HepG2 (cell line): ENCODE results near the gene HLA-DPA1. TPM values are rescaled to one million over a fixed set of nuclear protein-coding genes. Genes with fewer than 3 reads are reported as not detected.

Source experiments
- ATAC-seq: fragments of 200-7000 bp; cut with Tn5 transposase; 3 replicates; pipeline ENCODE4 v1.9.1; 2020; ENCODE audit warnings: mild to moderate bottlenecking, moderate library complexity
- BruUV-seq: library from RNA; stranded (reverse); fragments of 400-500 nt; replicated peaks from 2 replicates; lab custom pipeline; 2021; lab: Mats Ljungman, UMichigan
- CTCF ChIA-PET: fragments of 300-600 bp; formaldehyde crosslinking; extraction: SDS; loops from one replicate; lab custom pipeline; 2021; ENCODE audit warnings: low total read pairs, inconsistent platforms, low intra/inter-chr PET ratio; lab: Yijun Ruan, JAX
- POLR2A ChIA-PET: fragments of 350-600 bp; sonication (Branson Sonifier 250); formaldehyde crosslinking; loops from one replicate; lab custom pipeline; 2020; ENCODE audit warnings: antibody characterized with exemption, inconsistent platforms; lab: Yijun Ruan, JAX
- DNase-seq: peaks from one replicate; pipeline ENCODE4 v3.0.0-alpha.2; 2015; ENCODE audit warnings: low spot score
- FAIRE-seq: peaks from 3 replicates; lab custom pipeline; 2011; peaks lifted over from hg19 to GRCh38; lab: Jason Lieb, UNC
- H2AFZ ChIP-seq: one replicate; pipeline ENCODE4 v1.6.1; 2011; ENCODE audit warnings: low read length, inconsistent platforms
- H3K27ac ChIP-seq: fragments of 300-600 bp; 3 replicates; pipeline ENCODE4 v1.8.0; 2011; ENCODE audit warnings: mixed run types, mild to moderate bottlenecking, mixed read lengths, low read length, inconsistent platforms; ENCODE audit not compliant: insufficient read depth; ENCODE audit errors: extremely low read length
- H3K27me3 ChIP-seq, 2 experiments: fragments of 200-600 bp in 1 of 2; 2 replicates in 1 of 2; 3 replicates in 1 of 2; pipeline versions ENCODE4 v1.6.0 to v1.8.0; 2011; ENCODE audit warnings: low read length in 2 of 2, mild to moderate bottlenecking in 2 of 2, moderate library complexity in 2 of 2, inconsistent platforms in 1 of 2; ENCODE audit not compliant: insufficient read depth in 2 of 2, control insufficient read depth in 1 of 2
- H3K36me3 ChIP-seq, 2 experiments: fragments of 200-600 bp in 1 of 2; replicated peaks in 1 of 2; 2 replicates in 1 of 2; 3 replicates in 1 of 2; pipeline versions ENCODE4 v1.5.1 to v1.8.0; 2011; ENCODE audit warnings: low read length in 2 of 2, inconsistent platforms in 1 of 2; ENCODE audit not compliant: insufficient read depth in 2 of 2, control insufficient read depth in 1 of 2
- H3K4me1 ChIP-seq: 2 replicates; pipeline ENCODE4 v1.5.1; 2012; ENCODE audit warnings: low read length, inconsistent platforms; ENCODE audit not compliant: insufficient read depth
- H3K4me2 ChIP-seq: 2 replicates; pipeline ENCODE4 v1.6.0; 2011; ENCODE audit warnings: low read depth, low read length, inconsistent platforms
- H3K4me3 ChIP-seq, 3 experiments: fragments of 200-600 bp in 1 of 3; sonication (generic), shearing (Covaris generic) in 1 of 3; replicated peaks in 1 of 3; 2 replicates each; pipeline ENCODE4 v1.5.1; 2011 to 2016; ENCODE audit warnings: low read length in 3 of 3, inconsistent platforms in 2 of 3, low read depth in 2 of 3, mild to moderate bottlenecking in 2 of 3, control low read depth in 1 of 3, mixed read lengths in 1 of 3; ENCODE audit not compliant: insufficient read depth in 1 of 3
- H3K79me2 ChIP-seq: one replicate; pipeline ENCODE4 v1.6.1; 2011; ENCODE audit warnings: low read length, inconsistent platforms; ENCODE audit not compliant: insufficient read depth
- H3K9ac ChIP-seq: 2 replicates; pipeline ENCODE4 v1.6.0; 2011; ENCODE audit warnings: mild to moderate bottlenecking, low read depth, low read length, inconsistent platforms; ENCODE audit not compliant: insufficient read depth
- H3K9me3 ChIP-seq: 2 replicates; pipeline ENCODE4 v1.5.1; 2012; ENCODE audit warnings: mild to moderate bottlenecking, low read length
- H4K20me1 ChIP-seq: 2 replicates; pipeline ENCODE4 v1.6.0; 2011; ENCODE audit warnings: inconsistent platforms, mild to moderate bottlenecking, low read length, moderate library complexity; ENCODE audit not compliant: insufficient read depth
- DNMT3B ChIP-seq: conservative IDR thresholded peaks from 2 replicates; pipeline ENCODE4 v1.6.1; 2016; ENCODE audit warnings: missing biosample characterization, control low read depth
- E2F5 ChIP-seq: sonication (generic); formaldehyde crosslinking; conservative IDR thresholded peaks from 2 replicates; pipeline ENCODE4 v1.4.0; 2020; ENCODE audit warnings: missing genetic modification reagents
- FOXK1 ChIP-seq: sonication (generic); formaldehyde crosslinking; IDR thresholded peaks from 2 replicates; pipeline ENCODE4 v1.4.0; 2020; ENCODE audit warnings: low read depth, missing genetic modification reagents, borderline replicate concordance
- MXD3 ChIP-seq: IDR thresholded peaks from 2 replicates; pipeline ENCODE4 v1.6.1; 2016; ENCODE audit warnings: mild to moderate bottlenecking, missing biosample characterization, missing genetic modification reagents
- NR0B2 ChIP-seq: sonication (generic); formaldehyde crosslinking; IDR thresholded peaks from 2 replicates; pipeline ENCODE4 v1.4.0; 2020; ENCODE audit warnings: mild to moderate bottlenecking, missing genetic modification reagents
- THYN1 ChIP-seq: sonication (generic); formaldehyde crosslinking; IDR thresholded peaks from 2 replicates; pipeline ENCODE4 v1.8.1; 2023; ENCODE audit warnings: low read depth, mild to moderate bottlenecking, moderate library complexity, missing genetic modification reagents, borderline replicate concordance
- TRIM24 ChIP-seq: sonication (generic); formaldehyde crosslinking; IDR thresholded peaks from 2 replicates; pipeline ENCODE4 v1.8.0; 2022; ENCODE audit warnings: mild to moderate bottlenecking, missing genetic modification reagents
- ZNF251 ChIP-seq: sonication (generic); formaldehyde crosslinking; IDR thresholded peaks from 2 replicates; pipeline ENCODE4 v1.9.0; 2021; ENCODE audit warnings: mild to moderate bottlenecking, missing genetic modification reagents
- ZNF382 ChIP-seq: sonication (generic); formaldehyde crosslinking; IDR thresholded peaks from 2 replicates; pipeline ENCODE4 v1.5.0; 2020; ENCODE audit warnings: missing genetic modification reagents, mild to moderate bottlenecking, borderline replicate concordance
- ZNF431 ChIP-seq: sonication (generic); formaldehyde crosslinking; IDR thresholded peaks from 2 replicates; pipeline ENCODE4 v1.9.0; 2022; ENCODE audit warnings: missing genetic modification reagents, low read depth, mild to moderate bottlenecking, borderline replicate concordance
- ZNF782 ChIP-seq: sonication (generic); formaldehyde crosslinking; IDR thresholded peaks from 2 replicates; pipeline ENCODE4 v1.4.0; 2020; ENCODE audit warnings: missing genetic modification reagents, mild to moderate bottlenecking, borderline replicate concordance
- WGBS: methylation state at CpG from one replicate; pipeline ENCODE4 v1.1.6; 2017; ENCODE audit warnings: low lambda C conversion rate; 5-methylcytosine and 5-hydroxymethylcytosine counted together
- in situ Hi-C: cut with HindIII; loops from 2 replicates; pipeline ENCODE4 v1.10.0; 2017; ENCODE audit warnings: low pct_unique_long_range_greater_than_20kb; ENCODE audit not compliant: extremely low pct_ligation_motif_present
- intact Hi-C: fragments of 100-400 bp; cut with micrococcal nuclease; formaldehyde crosslinking; loops from one replicate; pipeline ENCODE4 v1.10.0; 2022; ENCODE audit not compliant: unreplicated experiment
- polyA plus RNA-seq, 8 experiments: library from polyadenylated mRNA; depleted of rRNA in 3 of 8; stranded (reverse) in 7 of 8; unstranded in 1 of 8; fragments of >200 nt; fragmentation: Illumina TruSeq in 4 of 8; extraction: Trizol in 4 of 8; gene quantifications; 2 replicates each; pipeline versions ENCODE4 v1.2.1 to v1.2.3, GENCODE V29; 2011 to 2016; ENCODE audit warnings: low read depth in 4 of 8, missing spikeins in 1 of 8, mixed read lengths in 1 of 8; ENCODE audit not compliant: insufficient read depth in 1 of 8
- total RNA-seq, 5 experiments: library from RNA; depleted of rRNA; stranded (reverse); fragments of >200 nt; fragmentation: Illumina TruSeq; extraction: Trizol; gene quantifications; 2 replicates each; pipeline ENCODE4 v1.2.3, GENCODE V29; 2016; ENCODE audit warnings: low read depth in 1 of 5

The HLA-DPA1 gene
- total and polyA plus RNA-seq, 2 of the 13 experiments (the other 11 are each of a cell fraction or from before 2014, with no cell fraction given) = not detected

GRCh38 chr6:33095681-33096080, 22.2 kb upstream of the HLA-DPA1 start:
- no peak overlapping the region for H3K4me2 ChIP-seq
- WGBS = 5% methylated on average over 1 of the region's 1 CpG
- no peak for FAIRE-seq
- no peaks in the 10 kb centered on the region for H3K36me3 ChIP-seq
- no peak overlapping the region for H2AFZ ChIP-seq
- BruUV-seq = no TSS peak
- H3K9me3 ChIP-seq = peaks cover 6% of the 10 kb centered on the region; the same call in 1 of the 2 replicates
- ATAC-seq = no peak
- no peak for DNase-seq
- H3K27me3 ChIP-seq = peaks cover 1 to 6% of the 10 kb centered on the region in 2 experiments; a peak in 2 of 5 replicates
- no peak overlapping the region for H3K27ac ChIP-seq
- no peaks in the 10 kb centered on the region for H4K20me1 ChIP-seq
- in situ Hi-C loops = no loop called here
- no peaks in the 10 kb centered on the region for H3K79me2 ChIP-seq
- POLR2A ChIA-PET = no interaction called here
- H3K4me1 ChIP-seq = no peaks in the 10 kb centered on the region
- TF ChIP-seq THYN1 = no peak
- no peak for TF ChIP-seq MXD3 (CRISPR knock-in tag)
- TF ChIP-seq TRIM24 (CRISPR knock-in tag) = no peak
- no peak for TF ChIP-seq ZNF382 (CRISPR knock-in tag)
- no peak for TF ChIP-seq ZNF251 (CRISPR knock-in tag)
- TF ChIP-seq ZNF782 (CRISPR knock-in tag) = no peak
- no peak for TF ChIP-seq E2F5 (CRISPR knock-in tag)
- TF ChIP-seq ZNF431 = no peak
- TF ChIP-seq DNMT3B (CRISPR knock-in tag) = no peak
- no peak for TF ChIP-seq FOXK1 (CRISPR knock-in tag)
- no peak for TF ChIP-seq NR0B2 (CRISPR knock-in tag)
- TF ChIP-seq, all 625 proteins: peak for 0
- H3K9ac ChIP-seq = no peak overlapping the region
- no peak overlapping the region for H3K4me3 ChIP-seq
- intact Hi-C loops = no loop called here
- CTCF ChIA-PET = no interaction called here
